ENCODE measurements around the gene MEI1. TPM values are rescaled to one million over a fixed set of nuclear protein-coding genes. Genes with fewer than 3 reads are reported as not detected.
"Not testable (repeated sequence)": the region's sequence is repeated elsewhere in the genome, so short reads cannot be mapped to it uniquely, and the experiment has no call there.

The MEI1 gene
- polyA plus RNA-seq, 1 experiment: 3.8 TPM

- no peak for TF ChIP-seq CTCF (IDR thresholded peaks at IDR 0.05; ENCODE audit: insufficient read depth, low read depth, low read length)
- no peak for DNase-seq (ENCODE audit: low read depth)
- H3K36me3 ChIP-seq (ENCODE audit: control insufficient read depth, insufficient read depth, low read length): no peaks in the 10 kb centered on the region
- POLR2A ChIA-PET: no interaction called here
- peaks cover 4% of the 10 kb centered on the region for H3K27me3 ChIP-seq (ENCODE audit: control insufficient read depth, insufficient read depth, low read length)
- CTCF ChIA-PET: interaction anchor here (0.6 to 1.3 kb wide), 4 partner anchors 24 to 219 kb away, joined by 3 to 4 read pairs (median 3); no protein-coding TSS in a partner anchor
- no peak overlapping the region for H3K4me3 ChIP-seq (ENCODE audit: low read depth, low read length)
Observed at GRCh38 chr22:41722496-41722895, 23.2 kb downstream of the MEI1 start.

- H3K4me3 ChIP-seq (ENCODE audit: low read depth, low read length): no peak overlapping the region
- CTCF ChIA-PET: interaction anchor here (1.0 to 4.3 kb wide), 5 partner anchors 12 to 231 kb away, joined by 3 to 29 read pairs (median 3); no protein-coding TSS in a partner anchor
- H3K27me3 ChIP-seq (ENCODE audit: control insufficient read depth, insufficient read depth, low read length): peaks cover 1% of the 10 kb centered on the region; the same call in 1 of the 2 replicates
- H3K36me3 ChIP-seq (ENCODE audit: control insufficient read depth, insufficient read depth, low read length): no peaks in the 10 kb centered on the region
- POLR2A ChIA-PET: no interaction called here
- no peak for TF ChIP-seq CTCF (IDR thresholded peaks at IDR 0.05; ENCODE audit: insufficient read depth, low read depth, low read length)
- DNase-seq (ENCODE audit: low read depth): no peak
Observed at GRCh38 chr22:41725510-41726110, 26.3 kb downstream of the MEI1 start.

DNA sequence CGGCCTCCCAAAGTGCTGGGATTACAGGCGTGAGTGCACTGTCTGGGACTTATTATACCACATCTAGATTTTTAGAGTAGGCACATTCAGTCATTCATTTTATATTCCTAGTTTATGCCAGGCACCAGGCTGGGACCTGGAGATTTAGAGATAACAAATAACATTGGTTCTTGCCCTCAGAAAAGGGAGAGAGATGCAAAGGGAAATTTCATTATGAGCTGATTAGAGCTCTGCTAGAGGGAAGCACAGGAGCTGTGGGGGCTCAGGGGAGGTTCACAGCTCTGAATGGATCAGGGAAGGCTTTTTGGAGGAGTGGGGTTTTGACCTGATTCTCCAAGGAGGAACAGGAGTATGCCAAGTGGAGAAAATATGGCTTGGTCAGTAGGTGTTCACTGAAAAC lies 32.3 kb downstream of the MEI1 start:
- TF ChIP-seq CTCF (IDR thresholded peaks at IDR 0.05; ENCODE audit: insufficient read depth, low read depth, low read length): no peak
- ChIA-PET CTCF (interaction anchor here (1.4 kb wide), 1 partner anchor 34 kb away, joined by 4 read pairs; no protein-coding TSS in a partner anchor), POLR2A (no interaction called here)
- DNase-seq (ENCODE audit: low read depth): no peak
- H3K27me3 ChIP-seq (ENCODE audit: control insufficient read depth, insufficient read depth, low read length): peaks cover 1% of the 10 kb centered on the region; the same call in 1 of the 2 replicates
- no peak overlapping the region for H3K4me3 ChIP-seq (ENCODE audit: low read depth, low read length)
- H3K36me3 ChIP-seq (ENCODE audit: control insufficient read depth, insufficient read depth, low read length): no peaks in the 10 kb centered on the region

GRCh38 chr22:41732096-41732772 lies 32.9 kb downstream of the MEI1 start:
- Histone ChIP-seq H3K27me3 (ENCODE audit: control insufficient read depth, insufficient read depth, low read length) (peaks cover 1% of the 10 kb centered on the region; the same call in 1 of the 2 replicates), H3K4me3 (ENCODE audit: low read depth, low read length) (no peak overlapping the region), H3K36me3 (ENCODE audit: control insufficient read depth, insufficient read depth, low read length) (no peaks in the 10 kb centered on the region)
- ChIA-PET CTCF (interaction anchor here (0.5 to 1.4 kb wide), 3 partner anchors 35 to 73 kb away, joined by 4 to 6 read pairs (median 4); no protein-coding TSS in a partner anchor), POLR2A (no interaction called here)
- DNase-seq (ENCODE audit: low read depth): no peak
- no peak for TF ChIP-seq CTCF (IDR thresholded peaks at IDR 0.05; ENCODE audit: insufficient read depth, low read depth, low read length)

GRCh38 chr22:41733241-41733640 lies 33.9 kb downstream of the MEI1 start:
- POLR2A ChIA-PET: interaction anchor here (0.6 kb wide), 1 partner anchor 45 kb away, joined by 3 read pairs; no protein-coding TSS in a partner anchor
- not testable (repeated sequence) for DNase-seq (ENCODE audit: low read depth); H3K27me3 ChIP-seq (ENCODE audit: control insufficient read depth, insufficient read depth, low read length); H3K4me3 ChIP-seq (ENCODE audit: low read depth, low read length); H3K36me3 ChIP-seq (ENCODE audit: control insufficient read depth, insufficient read depth, low read length)
- CTCF ChIA-PET: interaction anchor here (0.7 to 1.8 kb wide), 2 partner anchors 13 to 72 kb away, joined by 6 read pairs; no protein-coding TSS in a partner anchor

All from BJ (cell line).